Heart left ventricle (tissue), 16 donors: ENCODE measurements around the gene PLOD2. TPM values are rescaled to one million over a fixed set of nuclear protein-coding genes. Genes with fewer than 3 reads are reported as not detected.

Experiments used
- ATAC-seq, 4 donors: fragments of 200-7000 bp; cut with Tn5 transposase; one replicate each; pipeline ENCODE4 v1.9.1; 2020 to 2022; ENCODE audit warnings: moderate library complexity in 4 of 4, mild to moderate bottlenecking in 3 of 4, moderate number of reproducible peaks in 1 of 4
- DNase-seq, 5 donors: peaks; one replicate each; pipeline ENCODE4 v3.0.0-alpha.2; 2020
- H3K27ac ChIP-seq, 12 donors: fragments of 200-600 bp; sonication (generic) in 4 of 12; one replicate each; pipeline versions ENCODE4 v1.5.0 to v1.8.0; 2016 to 2022; ENCODE audit warnings: mild to moderate bottlenecking in 2 of 12
- H3K27me3 ChIP-seq, 9 donors: fragments of 200-600 bp; sonication (generic) in 2 of 9; one replicate each; pipeline versions ENCODE4 v1.5.1 to v1.8.0; 2016 to 2022; ENCODE audit warnings: mild to moderate bottlenecking in 3 of 9
- H3K36me3 ChIP-seq, 9 donors: fragments of 200-600 bp; sonication (generic) in 2 of 9; one replicate each; pipeline versions ENCODE4 v1.5.0 to v1.8.0; 2018 to 2022; ENCODE audit warnings: mild to moderate bottlenecking in 2 of 9
- H3K4me1 ChIP-seq, 12 donors: fragments of 200-600 bp; sonication (generic) in 4 of 12; one replicate each; pipeline versions ENCODE4 v1.5.0 to v1.8.0; 2016 to 2022; ENCODE audit warnings: mild to moderate bottlenecking in 3 of 12
- H3K4me3 ChIP-seq, 12 donors: fragments of 200-600 bp; sonication (generic) in 4 of 12; one replicate each; pipeline versions ENCODE4 v1.5.0 to v1.8.0; 2017 to 2022; ENCODE audit warnings: mild to moderate bottlenecking in 9 of 12, moderate library complexity in 4 of 12
- H3K9me3 ChIP-seq, 12 donors: fragments of 200-600 bp; sonication (generic) in 4 of 12; one replicate each; pipeline versions ENCODE4 v1.5.0 to v1.8.0; 2016 to 2022; ENCODE audit warnings: mild to moderate bottlenecking in 1 of 12
- POLR2A ChIP-seq, 2 donors: fragments of 450-650 bp; IDR thresholded peaks; one replicate each; pipeline ENCODE4 v1.6.1; 2017; ENCODE audit warnings: antibody characterized with exemption in 2 of 2, mild to moderate bottlenecking in 2 of 2, moderate library complexity in 2 of 2
- WGBS, 4 donors: extraction: QIAGEN DNeasy Blood & Tissue Kit in 2 of 4; methylation state at CpG; one replicate each; pipeline versions ENCODE4 v1.1.5 to v1.1.7; 2013 to 2018; 5-methylcytosine and 5-hydroxymethylcytosine counted together
- intact Hi-C, 10 donors: fragments of 100-400 bp; cut with DNase I; formaldehyde crosslinking; loops; one replicate each; pipeline versions ENCODE4 v1.11.1 to v1.14.2; 2022
- polyA plus RNA-seq, 2 donors: library from polyadenylated mRNA; stranded (reverse); fragments of 200-250 nt; gene quantifications; one replicate each; pipeline ENCODE4 v1.2.3, GENCODE V29; 2013
- total RNA-seq, 9 donors: library from RNA; depleted of rRNA in 2 of 9; stranded (reverse); fragments of >200 nt in 2 of 9; fragmentation: NEBNext Ultra II Directional in 3 of 9; extraction: Animal tissue kit (Norgen Biotek cat#: 25700) in 3 of 9; gene quantifications; one replicate each; pipeline versions ENCODE4 v1.1.0 to v1.2.4, GENCODE V29; 2016 to 2023
- TF ChIP-seq, protein P1 (sequence below), 12 donors: fragments of 200-600 bp; sonication (generic) in 4 of 12; IDR thresholded peaks; one replicate each; pipeline versions ENCODE4 v1.5.0 to v1.8.0; 2018 to 2022; ENCODE audit warnings: antibody characterized with exemption in 12 of 12, mild to moderate bottlenecking in 5 of 12
- donor health status: ischemic (EF 13 %, LVEDD 7.1; RV severe dilation, severe dysfunction).
- donor health status: healthy with polysubstance abuse.
- donor health status: DM: no; HTN: yes; CAD: no.
- donor health status: DM: no; HTN: no; CAD: no.
- donor health status: ischemic (EF 25% LVEDD 6.9; RV normal size, moderate dysfunction).
- donor health status: ischemic (EF 25% LVEDD 5.7; RV mildly dilated, moderate dysfunction).
- donor health status: healthy.
- donor health status: DM: yes; HTN: yes; CAD: no.
- donor health status: ischemic (EF 35%, LVEDD 5.7; RV mildly dilated, moderate dysfunction).
- donor health status: nonischemic (EF 11% LVEDD 7.7; RV severe dilation, severe dysfunction).
- donor health status: DM: yes; HTN: yes; CAD: no.
- donor health status: PGD.
- donor health status: ischemic (EF 29% LVEDD 5.4; RV normal size, mild dysfunction).
- donor health status: nonischemic (EF 23%, LVEDD 6.1; RV moderate dilation, normal function).

The PLOD2 gene
- total and polyA plus RNA-seq, 11 donors: 6.8 to 33.0 (median 17.9) TPM

DNA sequence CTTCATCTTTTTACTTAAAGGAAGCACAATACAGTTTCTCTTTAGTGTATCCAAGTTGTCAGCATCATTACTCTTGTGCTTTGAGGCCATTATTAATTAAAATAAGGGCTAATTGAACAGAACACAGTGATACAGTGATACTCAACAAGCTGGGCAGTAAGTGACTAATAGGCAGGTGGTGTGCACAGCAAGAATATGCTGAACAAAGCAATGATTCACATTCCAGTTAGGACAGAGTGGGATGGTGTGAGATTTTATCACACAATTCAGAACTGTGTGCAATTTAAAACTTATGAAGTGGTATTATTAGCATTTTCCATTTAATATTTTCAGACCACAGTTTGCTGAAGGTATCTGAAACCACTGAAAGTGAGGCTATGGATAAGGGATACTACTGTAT lies 116.9 kb downstream of the PLOD2 start:
- ATAC-seq (no peak), DNase-seq (no peak)
- Histone ChIP-seq H3K27ac (no peak overlapping the region), H3K4me1 (no peaks in the 10 kb centered on the region), H3K27me3 (no peaks in the 10 kb centered on the region), H3K4me3 (no peak overlapping the region), H3K36me3 (no peaks in the 10 kb centered on the region), H3K9me3 (no peaks in the 10 kb centered on the region)
- intact Hi-C loops: no loop called here
- no peak for TF ChIP-seq POLR2A (IDR thresholded peaks at IDR 0.05)
- TF ChIP-seq, protein P1, sequence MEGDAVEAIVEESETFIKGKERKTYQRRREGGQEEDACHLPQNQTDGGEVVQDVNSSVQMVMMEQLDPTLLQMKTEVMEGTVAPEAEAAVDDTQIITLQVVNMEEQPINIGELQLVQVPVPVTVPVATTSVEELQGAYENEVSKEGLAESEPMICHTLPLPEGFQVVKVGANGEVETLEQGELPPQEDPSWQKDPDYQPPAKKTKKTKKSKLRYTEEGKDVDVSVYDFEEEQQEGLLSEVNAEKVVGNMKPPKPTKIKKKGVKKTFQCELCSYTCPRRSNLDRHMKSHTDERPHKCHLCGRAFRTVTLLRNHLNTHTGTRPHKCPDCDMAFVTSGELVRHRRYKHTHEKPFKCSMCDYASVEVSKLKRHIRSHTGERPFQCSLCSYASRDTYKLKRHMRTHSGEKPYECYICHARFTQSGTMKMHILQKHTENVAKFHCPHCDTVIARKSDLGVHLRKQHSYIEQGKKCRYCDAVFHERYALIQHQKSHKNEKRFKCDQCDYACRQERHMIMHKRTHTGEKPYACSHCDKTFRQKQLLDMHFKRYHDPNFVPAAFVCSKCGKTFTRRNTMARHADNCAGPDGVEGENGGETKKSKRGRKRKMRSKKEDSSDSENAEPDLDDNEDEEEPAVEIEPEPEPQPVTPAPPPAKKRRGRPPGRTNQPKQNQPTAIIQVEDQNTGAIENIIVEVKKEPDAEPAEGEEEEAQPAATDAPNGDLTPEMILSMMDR (IDR thresholded peaks at IDR 0.05): no peak

DNA sequence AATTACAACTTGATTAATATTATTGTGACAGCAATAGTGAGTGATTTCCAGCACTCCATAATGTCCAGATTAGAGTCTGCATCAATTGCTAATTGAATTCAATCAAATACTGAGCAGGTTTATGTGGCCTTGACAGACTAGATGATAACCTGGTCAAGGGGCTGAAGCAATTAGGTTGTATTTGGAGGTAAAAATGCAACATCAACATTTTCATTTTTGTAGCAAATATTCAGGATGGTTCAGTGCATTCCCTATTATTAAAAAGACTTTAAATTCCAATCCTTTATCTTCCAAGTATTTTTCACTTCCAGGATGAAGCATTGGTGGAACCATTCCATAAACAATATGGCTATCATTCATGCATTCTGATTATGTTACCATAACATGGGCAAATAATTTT lies 120.4 kb downstream of the PLOD2 start:
- intact Hi-C loops: no loop called here
- Histone ChIP-seq H3K27ac (no peak overlapping the region), H3K4me1 (no peaks in the 10 kb centered on the region), H3K9me3 (no peaks in the 10 kb centered on the region), H3K27me3 (no peaks in the 10 kb centered on the region), H3K36me3 (no peaks in the 10 kb centered on the region), H3K4me3 (no peak overlapping the region)
- ATAC-seq (no peak), DNase-seq (no peak)
- TF ChIP-seq, protein P1 (IDR thresholded peaks at IDR 0.05): no peak
- TF ChIP-seq POLR2A (IDR thresholded peaks at IDR 0.05): no peak

DNA sequence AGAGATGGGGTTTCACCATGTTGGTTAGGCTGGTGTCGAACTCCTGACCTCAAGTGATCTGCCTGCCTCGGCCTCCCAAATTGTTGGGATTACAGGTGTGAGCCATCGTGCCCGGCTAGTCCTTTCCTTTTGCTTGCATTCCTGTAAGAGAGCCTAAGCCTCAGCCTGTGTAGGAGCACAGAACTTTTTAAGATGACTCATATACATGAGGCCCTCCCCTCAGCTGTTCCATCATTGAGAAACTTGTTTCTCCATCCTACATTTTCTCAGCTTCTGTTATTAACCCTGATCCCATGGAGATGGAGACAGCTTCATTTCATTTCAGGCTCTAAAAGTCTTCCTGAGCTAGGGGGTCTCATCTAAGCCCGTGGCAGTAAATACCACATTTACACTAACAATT lies 123.3 kb downstream of the PLOD2 start:
- Histone ChIP-seq H3K36me3 (no peaks in the 10 kb centered on the region), H3K27me3 (no peaks in the 10 kb centered on the region), H3K4me3 (no peak overlapping the region), H3K4me1 (no peaks in the 10 kb centered on the region), H3K27ac (no peak overlapping the region), H3K9me3 (no peaks in the 10 kb centered on the region)
- intact Hi-C loops: no loop called here
- ATAC-seq (no peak), DNase-seq (no peak)
- 89 to 95% (median 92%) methylated on average over 5 of the region's 5 CpGs for WGBS, 4 donors
- TF ChIP-seq, protein P1 (IDR thresholded peaks at IDR 0.05): no peak
- TF ChIP-seq POLR2A (IDR thresholded peaks at IDR 0.05): no peak

DNA sequence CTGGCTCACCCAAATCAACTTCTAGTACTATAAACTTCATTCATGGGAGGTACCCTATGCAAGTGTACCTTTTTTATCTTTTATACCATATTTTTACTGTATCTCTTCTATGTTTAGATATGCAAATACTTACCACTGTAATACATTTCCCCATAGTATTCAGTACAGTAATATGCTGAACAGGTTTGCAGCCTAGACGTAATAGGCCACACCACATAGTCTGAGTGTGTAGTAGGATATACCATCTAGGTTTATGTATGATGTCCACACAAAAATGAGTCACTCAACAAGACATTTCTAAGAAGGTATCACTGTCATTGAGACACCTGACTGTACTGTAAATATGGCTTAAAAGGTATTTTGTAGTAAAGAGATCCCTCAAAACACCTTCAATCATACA lies 124.7 kb downstream of the PLOD2 start:
- DNase-seq (no peak), ATAC-seq (no peak)
- Histone ChIP-seq H3K9me3 (no peaks in the 10 kb centered on the region), H3K36me3 (no peaks in the 10 kb centered on the region), H3K4me1 (no peaks in the 10 kb centered on the region), H3K27ac (no peak overlapping the region), H3K27me3 (no peaks in the 10 kb centered on the region), H3K4me3 (no peak overlapping the region)
- TF ChIP-seq POLR2A (IDR thresholded peaks at IDR 0.05): no peak
- intact Hi-C loops: no loop called here
- WGBS, 4 donors: 97 to 99% (median 97%) methylated on average over 1 of the region's 1 CpG

DNA sequence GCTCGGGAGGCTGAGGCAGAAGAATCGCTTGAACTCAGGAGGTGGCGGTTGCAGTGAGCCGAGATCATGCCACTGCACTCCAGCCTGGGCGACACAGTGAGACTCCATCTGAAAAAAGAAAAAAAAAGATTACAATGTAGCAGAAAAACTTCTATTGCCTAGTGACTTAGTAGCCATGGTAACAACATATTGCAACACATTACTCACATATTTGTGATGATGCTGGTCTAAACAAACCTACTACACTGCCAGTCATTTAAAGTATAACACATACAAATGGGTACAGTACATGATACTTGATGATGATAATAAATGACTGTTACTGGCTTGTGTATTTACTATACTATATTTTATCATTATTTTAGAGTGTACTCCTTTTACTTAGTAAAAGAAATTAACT lies 125.6 kb downstream of the PLOD2 start:
- no peaks in the 10 kb centered on the region for H3K27me3 ChIP-seq
- H3K4me3 ChIP-seq: no peak overlapping the region
- WGBS, 4 donors: 92 to 97% (median 96%) methylated on average over 5 of the region's 5 CpGs
- H3K4me1 ChIP-seq: no peaks in the 10 kb centered on the region
- no peak for TF ChIP-seq POLR2A (IDR thresholded peaks at IDR 0.05)
- TF ChIP-seq, protein P1 (IDR thresholded peaks at IDR 0.05): no peak
- no peak for ATAC-seq
- H3K9me3 ChIP-seq: peaks cover 0 to 2% (median 0%) of the 10 kb centered on the region in 12 donors
- intact Hi-C loops: no loop called here
- H3K27ac ChIP-seq: no peak overlapping the region
- DNase-seq: no peak
- H3K36me3 ChIP-seq: no peaks in the 10 kb centered on the region
